Smooth muscle cell of trachea (primary cell): Measurements from ENCODE around the gene GLB1L. TPM values are rescaled to one million over a fixed set of nuclear protein-coding genes. Genes with fewer than 3 reads are reported as not detected.

Source experiments
- total RNA-seq: library from RNA; depleted of rRNA; stranded (reverse); fragments of >200 nt; gene quantifications from 2 replicates; pipeline ENCODE4 v1.2.1, GENCODE V29; 2014

The GLB1L gene
- 27.6 and 33.6 TPM in 2 replicates for total RNA-seq

GRCh38 chr2:219245148-219245898 is at the start of gene GLB1L, which contains the start of gene STK16:
TSS of gene GLB1L (minus strand) at chr2:219245444. CDS start at chr2:219243573, 1,871 bp downstream.
TSS of gene STK16 (plus strand) at chr2:219245479. CDS start at chr2:219246000, 521 bp downstream.

GRCh38 chr2:219279151-219279915 is 34.1 kb upstream of the GLB1L start, which contains the start of gene DNAJB2:
TSS of gene DNAJB2 (plus strand) at chr2:219279366. CDS start at chr2:219279834, 468 bp downstream.

GRCh38 chr2:219253753-219254589 is 8.7 kb upstream of the GLB1L start, which contains the start of gene TUBA4A:
TSS of gene TUBA4A (minus strand) at chr2:219253918. CDS start at chr2:219253858, 60 bp downstream.

GRCh38 chr2:219252900-219253752 is 7.9 kb upstream of the GLB1L start, which contains the start of gene TUBA4B:
TSS of gene TUBA4B (plus strand) at chr2:219253243. CDS start at chr2:219253408, 165 bp downstream.

GRCh38 chr2:219229305-219230058 is 15.8 kb downstream of the GLB1L start, which contains the start of the genes ANKZF1 and ATG9A:
TSS of gene ANKZF1 (plus strand) at chr2:219229806. CDS start at chr2:219230258, 452 bp downstream.
TSS of gene ATG9A (minus strand) at chr2:219229636. CDS start at chr2:219228024, 1,612 bp downstream.

GRCh38 chr2:219218732-219219701 is 26.2 kb downstream of the GLB1L start, which contains the start of gene ABCB6:
TSS of gene ABCB6 (minus strand) at chr2:219218958. CDS start at chr2:219218673, 285 bp downstream.

GRCh38 chr2:219206328-219207133 is 38.7 kb downstream of the GLB1L start, which contains the start of gene ZFAND2B:
TSS of gene ZFAND2B (plus strand) at chr2:219206782. CDS start at chr2:219206988, 206 bp downstream.

Other genes with a start within 250 kb of the GLB1L start
- under 0.01 TPM in 1 of 2 replicates, not detected in the other for gene CFAP65, start 203.9 kb downstream of the GLB1L start, total RNA-seq
- gene IHH, start 184.5 kb downstream of the GLB1L start, total RNA-seq = under 0.01 TPM in 1 of 2 replicates, not detected in the other
- gene NHEJ1, start 84.6 kb downstream of the GLB1L start, total RNA-seq = 21.1 and 28.3 TPM in 2 replicates
- 1.2 and 2.0 TPM in 2 replicates for gene SLC23A3, start 75.4 kb downstream of the GLB1L start, total RNA-seq
- 22.5 and 35.6 TPM in 2 replicates for gene CNPPD1, start 68.5 kb downstream of the GLB1L start, total RNA-seq
- 82.5 and 128 TPM in 2 replicates for gene RETREG2, start 67.2 kb downstream of the GLB1L start, total RNA-seq
- 24.5 and 25.9 TPM in 2 replicates for gene ZFAND2B, start 38.7 kb downstream of the GLB1L start, total RNA-seq
- 35.3 and 57.1 TPM in 2 replicates for gene ABCB6, start 26.5 kb downstream of the GLB1L start, total RNA-seq
- 34.9 and 49.1 TPM in 2 replicates for gene ATG9A, start 15.8 kb downstream of the GLB1L start, total RNA-seq
- 25.3 and 30.3 TPM in 2 replicates for gene ANKZF1, start 15.6 kb downstream of the GLB1L start, total RNA-seq
- 33.9 and 51.2 TPM in 2 replicates for gene STK16, start within 50 bp of the GLB1L start, total RNA-seq
- 0.17 TPM in 1 of 2 replicates, not detected in the other for gene TUBA4B, start 7.8 kb upstream of the GLB1L start, total RNA-seq
- 50.2 and 55.1 TPM in 2 replicates for gene TUBA4A, start 8.5 kb upstream of the GLB1L start, total RNA-seq
- 49.0 and 136 TPM in 2 replicates for gene DNAJB2, start 33.9 kb upstream of the GLB1L start, total RNA-seq
- 3.6 and 23.8 TPM in 2 replicates for gene PTPRN, start 64.0 kb upstream of the GLB1L start, total RNA-seq
- gene RESP18, start 87.3 kb upstream of the GLB1L start, total RNA-seq = not detected in 2 replicates
- 90.3 and 157 TPM in 2 replicates for gene DNPEP, start 142.5 kb upstream of the GLB1L start, total RNA-seq
- 1.6 and 6.3 TPM in 2 replicates for gene DES, start 172.9 kb upstream of the GLB1L start, total RNA-seq
- gene SPEG, start 189.4 kb upstream of the GLB1L start, total RNA-seq = 11.3 and 21.7 TPM in 2 replicates